Neural crest cell (in vitro differentiated cells): Measurements from ENCODE around the gene SPECC1. TPM values are rescaled to one million over a fixed set of nuclear protein-coding genes. Genes with fewer than 3 reads are reported as not detected.
"Not testable (repeated sequence)": the region's sequence is repeated elsewhere in the genome, so short reads cannot be mapped to it uniquely, and the experiment has no call there.

Experiments
- DNase-seq: peaks from one replicate; pipeline ENCODE4 v3.0.0; 2021; ENCODE audit warnings: low read depth, mixed read lengths, low spot score
- H3K27ac Mint-ChIP-seq: one replicate; pipeline ENCODE4 v1.8.0; 2021; ENCODE audit warnings: mild to moderate bottlenecking, mixed read lengths; ENCODE audit not compliant: unreplicated experiment
- H3K27me3 Mint-ChIP-seq: 2 replicates; pipeline ENCODE4 v1.8.0; 2021; ENCODE audit warnings: low read depth, mild to moderate bottlenecking, mixed read lengths
- H3K36me3 Mint-ChIP-seq: 2 replicates; pipeline ENCODE4 v1.8.0; 2021; ENCODE audit warnings: low read depth, mild to moderate bottlenecking, mixed read lengths
- H3K4me1 Mint-ChIP-seq: 2 replicates; pipeline ENCODE4 v1.8.0; 2021; ENCODE audit warnings: mixed read lengths
- H3K4me3 Mint-ChIP-seq: one replicate; pipeline ENCODE4 v1.8.0; 2021; ENCODE audit warnings: mild to moderate bottlenecking, mixed read lengths
- H3K9me3 Mint-ChIP-seq: 2 replicates; pipeline ENCODE4 v1.8.0; 2021; ENCODE audit warnings: mixed read lengths
- total RNA-seq: library from RNA; stranded (reverse); gene quantifications from 2 replicates; pipeline ENCODE4 v1.2.1, GENCODE V29; 2021
- TF ChIP-seq, protein P1 (sequence below): fragments of 200-600 bp; sonication (generic); conservative IDR thresholded peaks from 2 replicates; pipeline ENCODE4 v1.5.0; 2021; ENCODE audit warnings: antibody characterized with exemption, mild to moderate bottlenecking

Gene SPECC1
- total RNA-seq, 1 donor from 2014 or later: 71.0 TPM

DNA sequence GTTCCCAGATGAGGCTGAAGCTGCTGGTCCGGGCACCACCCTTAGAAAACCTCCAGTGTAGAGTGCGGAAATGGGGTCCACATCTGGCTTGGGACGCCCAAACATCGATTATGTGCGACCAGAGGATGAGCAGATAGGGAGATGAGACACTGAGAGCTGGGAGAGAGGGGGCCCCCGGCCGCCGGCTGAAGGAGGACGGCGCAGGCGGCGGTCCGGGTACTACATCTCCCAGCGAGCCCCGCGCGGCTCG, 182 bp upstream of the SPECC1 start:
- Mint-ChIP-seq H3K4me3 (peak overlapping the region; percentile 95), H3K9me3 (no peaks in the 10 kb centered on the region), H3K4me1 (peaks cover 11% of the 10 kb centered on the region), H3K36me3 (no peaks in the 10 kb centered on the region), H3K27me3 (peaks cover 74% of the 10 kb centered on the region), H3K27ac (no peak overlapping the region)
- TF ChIP-seq, protein P1, sequence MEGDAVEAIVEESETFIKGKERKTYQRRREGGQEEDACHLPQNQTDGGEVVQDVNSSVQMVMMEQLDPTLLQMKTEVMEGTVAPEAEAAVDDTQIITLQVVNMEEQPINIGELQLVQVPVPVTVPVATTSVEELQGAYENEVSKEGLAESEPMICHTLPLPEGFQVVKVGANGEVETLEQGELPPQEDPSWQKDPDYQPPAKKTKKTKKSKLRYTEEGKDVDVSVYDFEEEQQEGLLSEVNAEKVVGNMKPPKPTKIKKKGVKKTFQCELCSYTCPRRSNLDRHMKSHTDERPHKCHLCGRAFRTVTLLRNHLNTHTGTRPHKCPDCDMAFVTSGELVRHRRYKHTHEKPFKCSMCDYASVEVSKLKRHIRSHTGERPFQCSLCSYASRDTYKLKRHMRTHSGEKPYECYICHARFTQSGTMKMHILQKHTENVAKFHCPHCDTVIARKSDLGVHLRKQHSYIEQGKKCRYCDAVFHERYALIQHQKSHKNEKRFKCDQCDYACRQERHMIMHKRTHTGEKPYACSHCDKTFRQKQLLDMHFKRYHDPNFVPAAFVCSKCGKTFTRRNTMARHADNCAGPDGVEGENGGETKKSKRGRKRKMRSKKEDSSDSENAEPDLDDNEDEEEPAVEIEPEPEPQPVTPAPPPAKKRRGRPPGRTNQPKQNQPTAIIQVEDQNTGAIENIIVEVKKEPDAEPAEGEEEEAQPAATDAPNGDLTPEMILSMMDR: peak; percentile 97
- no peak for DNase-seq

DNA sequence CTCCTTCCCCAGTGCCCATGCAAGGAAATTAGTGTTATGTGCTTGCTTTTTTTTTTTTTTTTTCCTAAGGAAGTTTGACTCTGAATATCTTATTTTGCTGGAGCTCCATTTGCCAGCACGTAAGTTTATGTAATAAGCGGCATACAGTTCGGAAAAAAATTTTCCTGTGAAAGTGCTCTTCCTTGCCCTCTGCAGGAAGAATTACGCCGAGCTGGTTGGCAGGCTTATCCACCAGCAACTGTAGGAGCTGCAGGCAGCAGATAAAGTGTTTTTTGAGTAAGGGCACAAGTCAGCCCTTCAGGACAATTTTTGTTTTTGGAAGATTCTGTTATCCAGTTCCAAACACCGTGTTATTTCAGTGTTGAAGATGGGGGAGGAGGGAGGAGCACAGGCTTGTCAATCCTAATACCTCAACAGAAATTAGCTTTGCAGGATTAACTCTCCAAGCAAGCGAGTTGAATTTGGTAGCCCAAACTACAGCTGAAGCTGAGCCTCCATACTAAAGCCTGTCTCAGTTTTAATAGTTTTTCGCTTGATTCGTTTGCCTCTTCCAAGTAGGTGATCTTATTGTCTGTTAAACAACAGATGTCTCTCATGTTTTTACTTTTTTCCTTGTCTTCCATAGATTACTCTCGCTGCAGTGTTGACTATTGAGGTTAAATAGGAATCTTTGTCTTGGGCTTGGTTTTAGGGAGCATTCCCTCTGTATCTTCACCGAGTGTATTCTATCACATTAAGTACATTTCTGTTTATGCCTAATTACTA, 1.1 kb downstream of the SPECC1 start:
- Mint-ChIP-seq H3K4me1 (peaks cover 11% of the 10 kb centered on the region), H3K27ac (no peak overlapping the region), H3K36me3 (no peaks in the 10 kb centered on the region), H3K27me3 (peaks cover 76% of the 10 kb centered on the region), H3K9me3 (no peaks in the 10 kb centered on the region), H3K4me3 (peak overlapping the region; percentile 89)
- peak; percentile 12 for DNase-seq
- TF ChIP-seq, protein P1: peak; percentile 56

GRCh38 chr17:20010936-20011335, 1.8 kb downstream of the SPECC1 start:
- no peaks in the 10 kb centered on the region for H3K36me3 Mint-ChIP-seq
- TF ChIP-seq, protein P1: no peak
- H3K27me3 Mint-ChIP-seq: peaks cover 72% of the 10 kb centered on the region
- peaks cover 11% of the 10 kb centered on the region for H3K4me1 Mint-ChIP-seq
- DNase-seq: no peak
- no peak overlapping the region for H3K27ac Mint-ChIP-seq
- H3K9me3 Mint-ChIP-seq: no peaks in the 10 kb centered on the region
- H3K4me3 Mint-ChIP-seq: peak overlapping the region; percentile 89

- Mint-ChIP-seq H3K4me1 (peaks cover 11% of the 10 kb centered on the region), H3K36me3 (no peaks in the 10 kb centered on the region), H3K27me3 (peaks cover 62% of the 10 kb centered on the region), H3K4me3 (peak overlapping the region; percentile 15), H3K9me3 (no peaks in the 10 kb centered on the region), H3K27ac (no peak overlapping the region)
- TF ChIP-seq, protein P1: no peak
- no peak for DNase-seq
These were observed 2.9 kb downstream of the SPECC1 start for GRCh38 chr17:20012017-20012536.

DNA sequence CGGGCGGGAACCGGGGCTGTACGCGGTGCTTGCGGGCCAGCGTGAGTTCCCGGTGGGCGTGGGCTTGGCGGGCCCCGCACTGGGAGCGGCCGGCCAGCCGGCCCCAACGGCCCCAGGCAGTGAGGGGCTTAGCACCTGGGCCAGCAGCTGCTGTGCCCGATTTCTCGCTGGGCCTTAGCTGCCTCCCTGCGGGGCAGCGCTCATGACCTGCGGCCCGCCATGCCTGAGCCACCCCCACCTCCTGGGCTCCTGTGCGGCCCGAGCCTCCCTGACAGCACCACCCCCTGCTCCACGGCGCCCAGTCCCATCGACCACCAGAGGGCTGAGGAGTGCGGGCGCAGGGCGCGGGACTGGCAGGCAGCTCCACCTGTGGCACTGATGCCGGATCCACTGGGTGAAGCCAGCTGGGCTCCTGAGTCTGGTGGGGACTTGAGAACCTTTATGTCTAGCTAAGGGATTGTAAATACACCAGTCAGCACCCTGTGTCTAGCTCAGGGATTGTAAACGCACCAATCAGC, 7.4 kb downstream of the SPECC1 start:
- H3K27ac Mint-ChIP-seq, H3K4me1 Mint-ChIP-seq, H3K36me3 Mint-ChIP-seq, H3K9me3 Mint-ChIP-seq, DNase-seq, H3K4me3 Mint-ChIP-seq: not testable (repeated sequence)
- H3K27me3 Mint-ChIP-seq: peaks cover 36% of the 10 kb centered on the region

- TF ChIP-seq, protein P1: no peak
- Mint-ChIP-seq H3K27ac (no peak overlapping the region), H3K4me3 (no peak overlapping the region), H3K9me3 (peaks cover 2% of the 10 kb centered on the region), H3K36me3 (no peaks in the 10 kb centered on the region), H3K27me3 (peaks cover 20% of the 10 kb centered on the region), H3K4me1 (no peaks in the 10 kb centered on the region)
- no peak for DNase-seq
These were observed 13.5 kb downstream of the SPECC1 start for GRCh38 chr17:20022701-20023100.
